Ectodermal cell (in vitro differentiated cells): Measurements from ENCODE around the gene MRPS27. TPM values are rescaled to one million over a fixed set of nuclear protein-coding genes. Genes with fewer than 3 reads are reported as not detected.
A peak's percentile ranks its signal among the peaks of the same experiment; 100 is the strongest.

Source experiments
- H3K27ac ChIP-seq: 2 replicates; pipeline ENCODE4 v1.7.0; 2013; ENCODE audit warnings: mild to moderate bottlenecking, low read depth, low read length; ENCODE audit not compliant: insufficient read depth, poor library complexity, severe bottlenecking
- H3K27me3 ChIP-seq: 2 replicates; pipeline ENCODE4 v1.7.0; 2013; ENCODE audit warnings: mild to moderate bottlenecking, low read length; ENCODE audit not compliant: insufficient read depth, control insufficient read depth, poor library complexity, severe bottlenecking
- H3K36me3 ChIP-seq: one replicate; pipeline ENCODE4 v1.7.0; 2013; ENCODE audit warnings: low read length; ENCODE audit not compliant: control insufficient read depth, insufficient read depth
- H3K4me1 ChIP-seq: one replicate; pipeline ENCODE4 v1.7.0; 2013; ENCODE audit warnings: low read length; ENCODE audit not compliant: control insufficient read depth, insufficient read depth
- H3K4me3 ChIP-seq: 2 replicates; pipeline ENCODE4 v1.7.0; 2013; ENCODE audit warnings: low read depth, low read length, control low read depth; ENCODE audit not compliant: insufficient read depth
- H3K9me3 ChIP-seq: 2 replicates; pipeline ENCODE4 v1.7.0; 2013; ENCODE audit warnings: mild to moderate bottlenecking, low read length, moderate library complexity; ENCODE audit not compliant: control insufficient read depth
- WGBS, 2 experiments: methylation state at CpG; one replicate each; pipeline ENCODE4 v1.1.7; 2013; ENCODE audit warnings: missing lambda C conversion rate in 2 of 2; 5-methylcytosine and 5-hydroxymethylcytosine counted together
- polyA plus RNA-seq, 4 experiments: library from polyadenylated mRNA; stranded (reverse); fragments of 50-300 nt; gene quantifications; one replicate each; pipeline ENCODE4 v1.2.3, GENCODE V29; 2013

Gene MRPS27
- 116 TPM for polyA plus RNA-seq (2013, experiment 1 of 4)
- 116 TPM for polyA plus RNA-seq (2013, experiment 2 of 4)
- polyA plus RNA-seq (2013, experiment 3 of 4): 85.1 TPM
- polyA plus RNA-seq (2013, experiment 4 of 4): 90.5 TPM

DNA sequence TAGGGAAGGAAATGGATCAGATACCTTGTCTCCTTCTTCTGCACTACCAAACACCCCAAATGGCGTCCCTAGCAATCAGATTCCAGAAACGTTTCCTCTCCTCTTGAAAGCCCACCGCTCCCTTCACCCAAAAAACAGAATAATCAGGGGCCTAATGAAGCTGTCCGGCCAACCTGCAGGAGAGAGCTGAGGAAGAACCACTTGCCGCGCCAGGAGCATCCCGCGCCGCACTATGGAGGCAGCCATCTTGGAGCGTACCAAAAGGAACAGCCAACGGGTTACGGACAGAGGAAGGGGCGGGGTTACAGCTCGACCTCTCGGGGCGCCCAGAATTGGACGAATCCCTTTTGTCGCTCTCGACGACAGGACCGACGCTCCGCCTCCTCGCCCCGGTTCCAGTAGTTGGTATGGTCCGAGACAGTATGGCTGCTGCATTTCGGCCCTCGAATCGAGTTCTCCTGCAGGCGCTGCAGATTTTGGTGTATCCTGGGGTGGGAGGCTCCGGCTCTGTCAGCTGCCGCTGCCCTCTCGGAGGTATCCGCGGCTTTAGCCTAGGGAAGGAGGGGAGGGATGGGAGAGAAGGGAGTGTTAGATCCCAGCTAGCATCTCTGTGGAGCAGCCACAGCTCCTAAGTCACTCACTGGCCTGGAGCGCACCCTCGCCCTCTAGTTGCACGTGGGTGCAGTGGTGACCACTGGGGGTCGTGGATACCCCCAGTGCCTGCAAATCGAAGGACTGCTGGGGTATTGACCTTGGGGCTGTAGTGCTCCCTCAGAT, at the start of gene MRPS27, which contains the start of gene PTCD2:
TSS of gene MRPS27 (minus strand) at position 265 of the 777 bp plus-strand sequence. CDS start at position 246, 19 bp downstream.
TSS of gene PTCD2 (plus strand) at position 398 of the 777 bp plus-strand sequence. CDS start at position 408, 10 bp downstream.
- peaks cover 6% of the 10 kb centered on the region for H3K36me3 ChIP-seq
- H3K27me3 ChIP-seq: no peaks in the 10 kb centered on the region
- H3K27ac ChIP-seq: peak within 1 kb of the TSS; percentile 90
- H3K9me3 ChIP-seq: no peaks in the 10 kb centered on the region
- H3K4me3 ChIP-seq: peak within 1 kb of the TSS; percentile 71
- 0% methylated on average over 40 of the region's 40 CpGs for WGBS, 2 experiments
- no peaks in the 10 kb centered on the region for H3K4me1 ChIP-seq

DNA sequence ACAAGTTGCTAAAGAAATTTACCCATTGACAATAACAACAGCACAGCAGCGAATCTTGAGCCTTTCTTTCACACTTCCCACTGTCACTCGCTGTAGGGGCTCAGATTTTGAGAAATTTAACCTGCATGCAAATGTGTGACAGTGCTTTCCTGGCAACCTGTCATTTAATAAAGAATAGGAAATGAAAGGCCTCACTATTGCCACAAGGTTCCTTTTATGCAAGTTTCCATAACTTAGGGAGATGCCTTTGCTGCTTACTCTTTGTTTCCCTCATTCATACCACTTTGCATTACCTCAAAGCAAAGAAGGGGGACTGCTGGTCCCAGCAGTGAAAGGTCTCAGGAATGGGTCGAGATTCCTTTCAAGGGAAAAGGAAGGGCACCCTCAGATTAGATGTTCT, 49.7 kb upstream of the MRPS27 start:
- Histone ChIP-seq H3K9me3 (no peaks in the 10 kb centered on the region), H3K27me3 (no peaks in the 10 kb centered on the region), H3K27ac (no peak overlapping the region), H3K4me3 (no peak overlapping the region), H3K4me1 (no peaks in the 10 kb centered on the region), H3K36me3 (no peaks in the 10 kb centered on the region)
- 65 to 69% methylated on average over 3 of the region's 3 CpGs for WGBS, 2 experiments

DNA sequence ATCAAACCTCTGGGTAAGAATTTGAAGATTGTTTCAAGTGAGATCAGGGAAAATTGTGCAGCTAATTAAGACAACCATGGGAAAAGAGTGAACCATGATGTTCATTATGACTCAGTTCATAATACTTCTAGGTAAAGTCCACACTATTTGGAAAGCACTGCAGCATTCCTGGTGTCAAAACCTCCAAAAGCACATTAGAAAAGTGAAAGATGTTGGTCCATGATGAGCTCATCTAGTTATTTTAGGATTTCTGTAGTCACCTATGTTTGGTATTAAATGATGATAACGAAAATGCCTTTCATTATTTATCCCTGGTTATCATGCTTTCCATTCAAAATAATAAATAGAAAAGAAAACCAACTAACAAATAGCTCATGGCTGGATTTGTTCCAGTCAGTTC, 49.3 kb upstream of the MRPS27 start:
- 82% methylated on average over 1 of the region's 1 CpG; no CpG with 5 or more reads in 1 of the 2 experiments for WGBS, 2 experiments
- Histone ChIP-seq H3K27me3 (no peaks in the 10 kb centered on the region), H3K4me1 (no peaks in the 10 kb centered on the region)

DNA sequence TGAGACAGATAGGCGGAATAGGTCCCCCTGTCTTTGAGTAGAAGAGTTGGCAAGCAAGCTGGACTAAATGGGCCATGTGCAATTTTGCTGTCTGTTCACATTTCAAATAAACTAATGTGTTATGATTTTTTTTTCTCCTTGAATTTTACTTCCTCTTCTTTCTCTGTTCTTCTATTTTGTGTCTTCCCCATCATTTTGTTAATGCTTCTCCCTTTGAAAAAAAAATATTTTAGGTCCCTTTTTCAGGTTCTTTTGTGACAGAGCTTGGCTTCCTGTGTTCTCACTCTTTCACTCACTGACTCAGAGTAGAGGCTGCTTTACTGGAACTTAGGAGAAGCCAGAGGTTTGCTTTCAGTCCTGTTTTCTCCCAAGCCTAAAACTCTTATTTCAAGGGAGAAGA, 48.2 kb upstream of the MRPS27 start:
- H3K4me1 ChIP-seq: no peaks in the 10 kb centered on the region
- no peaks in the 10 kb centered on the region for H3K27me3 ChIP-seq
- no peak overlapping the region for H3K27ac ChIP-seq
- H3K36me3 ChIP-seq: no peaks in the 10 kb centered on the region
- no peak overlapping the region for H3K4me3 ChIP-seq
- 91 to 100% methylated on average over 1 of the region's 1 CpG for WGBS, 2 experiments
- H3K9me3 ChIP-seq: no peaks in the 10 kb centered on the region

More for the DNA sequence above, 49.3 kb upstream of the MRPS27 start:
- no peaks in the 10 kb centered on the region for H3K36me3 ChIP-seq
- no peak overlapping the region for H3K27ac ChIP-seq
- no peaks in the 10 kb centered on the region for H3K9me3 ChIP-seq
- H3K4me3 ChIP-seq: no peak overlapping the region

DNA sequence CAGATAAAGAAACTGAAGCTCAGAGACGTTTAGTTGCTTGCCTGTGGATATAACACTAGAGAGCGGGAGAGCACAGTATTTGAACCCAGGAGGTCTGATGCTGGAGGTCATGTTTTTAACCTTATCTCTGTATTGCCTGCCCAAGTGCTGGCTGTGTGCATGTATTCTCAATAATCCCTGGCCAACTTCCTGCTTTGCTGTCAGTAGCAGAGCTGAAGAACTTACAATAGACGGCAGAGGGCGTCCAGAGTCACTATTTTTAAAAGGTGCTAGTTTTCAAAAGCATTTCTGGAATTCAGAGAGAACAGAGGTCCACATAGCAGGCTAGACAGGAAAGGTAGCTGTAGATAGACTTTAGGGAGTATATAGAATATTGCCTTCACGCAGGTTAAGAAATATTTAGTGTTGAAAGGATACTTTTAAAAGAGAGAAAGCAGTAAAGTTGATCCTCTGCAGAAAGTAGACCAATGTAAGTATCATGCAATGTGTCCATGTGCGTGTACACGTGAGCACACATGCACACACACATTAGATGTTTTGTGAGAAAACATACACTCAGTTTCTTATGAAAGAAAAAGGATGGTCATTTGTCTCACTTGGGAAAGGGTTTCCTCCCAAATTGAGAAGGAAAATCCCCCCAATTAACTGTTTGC, 46.4 kb upstream of the MRPS27 start:
- Histone ChIP-seq H3K27me3 (no peaks in the 10 kb centered on the region), H3K36me3 (peaks cover 11% of the 10 kb centered on the region), H3K9me3 (no peaks in the 10 kb centered on the region), H3K4me1 (no peaks in the 10 kb centered on the region), H3K27ac (no peak overlapping the region), H3K4me3 (no peak overlapping the region)
- 61 to 68% methylated on average over 5 to 7 of the region's 7 CpGs for WGBS, 2 experiments

DNA sequence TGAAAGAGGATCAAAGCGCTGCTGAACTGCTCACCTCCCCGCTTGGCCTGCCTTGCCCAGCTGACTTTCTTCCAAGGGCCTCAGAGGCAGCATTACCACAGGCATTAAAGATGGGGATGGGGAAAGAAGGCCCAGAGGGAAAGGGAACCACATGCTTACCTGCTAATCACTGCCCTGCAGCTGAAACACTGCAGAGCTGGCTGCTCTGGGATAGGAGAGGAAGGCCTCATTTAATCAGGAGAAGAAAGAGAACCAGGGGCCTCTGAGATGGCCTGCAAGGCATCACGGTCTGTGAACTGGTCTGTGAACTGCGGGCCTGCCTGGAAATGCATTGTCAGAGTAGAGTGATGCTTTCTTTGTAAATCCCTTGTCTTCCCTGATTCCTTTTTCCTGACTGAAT, 44.9 kb upstream of the MRPS27 start:
- H3K4me3 ChIP-seq: no peak overlapping the region
- H3K9me3 ChIP-seq: no peaks in the 10 kb centered on the region
- no peaks in the 10 kb centered on the region for H3K4me1 ChIP-seq
- H3K27ac ChIP-seq: peak overlapping the region; percentile 41
- WGBS, 2 experiments: 81 to 97% methylated on average over 4 of the region's 4 CpGs
- no peaks in the 10 kb centered on the region for H3K27me3 ChIP-seq
- H3K36me3 ChIP-seq: peaks cover 21% of the 10 kb centered on the region

DNA sequence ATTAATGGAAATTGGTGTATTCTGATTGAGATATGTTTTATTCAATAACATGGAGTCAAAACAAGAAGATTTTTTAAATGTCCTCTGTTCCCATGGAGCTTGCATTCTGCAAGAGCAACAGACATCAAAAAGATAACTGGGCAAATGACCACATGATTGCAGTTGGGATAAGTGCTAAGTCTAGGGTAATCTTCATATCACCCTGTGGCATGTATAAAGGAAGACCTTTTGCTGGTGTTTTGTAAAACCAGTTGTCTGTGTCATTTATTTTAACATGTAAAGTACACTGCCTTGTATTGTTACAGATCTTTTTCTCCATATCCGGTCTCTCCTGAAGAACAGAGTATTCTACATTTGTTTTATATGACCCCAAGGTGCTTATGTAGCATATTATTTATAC, 44.1 kb upstream of the MRPS27 start:
- no peaks in the 10 kb centered on the region for H3K27me3 ChIP-seq
- H3K9me3 ChIP-seq: no peaks in the 10 kb centered on the region
- peaks cover 21% of the 10 kb centered on the region for H3K36me3 ChIP-seq
- H3K27ac ChIP-seq: no peak overlapping the region
- H3K4me3 ChIP-seq: no peak overlapping the region
- no CpG with 5 or more reads among the region's 1 CpG for WGBS, 2 experiments
- H3K4me1 ChIP-seq: no peaks in the 10 kb centered on the region

DNA sequence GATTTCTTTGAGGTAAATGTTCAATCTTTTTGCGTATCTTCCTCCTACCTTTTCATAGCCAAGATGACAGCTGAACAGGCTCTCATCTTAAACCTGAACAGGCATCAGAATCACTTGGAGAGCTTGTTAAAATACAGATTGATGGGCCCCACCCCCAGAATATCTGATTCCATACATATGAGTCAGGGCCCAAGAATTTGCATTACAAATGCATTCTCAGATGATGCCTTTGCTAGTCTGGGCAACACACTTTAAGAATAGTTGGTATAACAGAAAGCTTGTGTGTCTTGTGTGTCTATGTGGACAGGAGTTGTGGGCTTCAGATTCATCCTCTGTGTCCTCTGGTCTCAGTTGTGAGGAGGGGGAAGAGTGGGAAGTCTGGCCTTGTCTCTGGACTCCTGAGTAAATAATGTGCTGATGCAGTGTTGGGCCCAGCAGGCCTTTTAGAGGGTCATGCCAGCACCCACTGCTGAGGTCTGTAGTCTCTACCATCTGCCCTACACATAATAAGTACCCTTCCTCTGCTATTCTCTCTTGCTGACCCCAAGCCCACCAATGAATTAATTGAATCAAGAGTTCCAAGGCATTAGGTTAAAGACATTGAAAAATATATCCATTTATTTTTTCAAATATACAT, 43.2 kb upstream of the MRPS27 start:
- Histone ChIP-seq H3K4me1 (no peaks in the 10 kb centered on the region), H3K9me3 (no peaks in the 10 kb centered on the region), H3K27ac (no peak overlapping the region), H3K4me3 (no peak overlapping the region), H3K36me3 (peaks cover 21% of the 10 kb centered on the region), H3K27me3 (no peaks in the 10 kb centered on the region)
- WGBS, 2 experiments: 83 to 95% methylated on average over 1 of the region's 1 CpG

DNA sequence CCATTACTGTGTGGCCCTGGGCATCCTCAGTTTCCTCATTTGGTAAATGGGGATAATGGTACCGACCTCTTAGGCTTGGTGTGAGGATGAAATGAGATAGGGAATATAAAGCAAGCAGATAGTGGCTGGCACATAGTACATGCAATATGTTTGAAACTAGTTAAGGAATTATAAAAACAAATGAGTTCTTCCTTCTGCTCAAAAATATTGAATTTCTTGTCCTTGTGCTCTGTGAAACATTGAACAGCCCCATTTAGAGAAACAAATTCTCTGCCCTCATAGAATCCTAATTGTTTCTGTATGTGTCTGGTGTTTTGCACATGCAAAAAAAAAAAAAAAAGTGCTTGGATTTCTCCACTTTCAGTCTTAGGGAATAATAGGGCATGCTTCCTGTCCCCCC, 39.8 kb upstream of the MRPS27 start:
- WGBS, 2 experiments: 95 to 98% methylated on average over 1 of the region's 1 CpG
- H3K27ac ChIP-seq: no peak overlapping the region
- peaks cover 21% of the 10 kb centered on the region for H3K36me3 ChIP-seq
- no peaks in the 10 kb centered on the region for H3K27me3 ChIP-seq
- H3K4me3 ChIP-seq: no peak overlapping the region
- H3K9me3 ChIP-seq: no peaks in the 10 kb centered on the region
- H3K4me1 ChIP-seq: no peaks in the 10 kb centered on the region

DNA sequence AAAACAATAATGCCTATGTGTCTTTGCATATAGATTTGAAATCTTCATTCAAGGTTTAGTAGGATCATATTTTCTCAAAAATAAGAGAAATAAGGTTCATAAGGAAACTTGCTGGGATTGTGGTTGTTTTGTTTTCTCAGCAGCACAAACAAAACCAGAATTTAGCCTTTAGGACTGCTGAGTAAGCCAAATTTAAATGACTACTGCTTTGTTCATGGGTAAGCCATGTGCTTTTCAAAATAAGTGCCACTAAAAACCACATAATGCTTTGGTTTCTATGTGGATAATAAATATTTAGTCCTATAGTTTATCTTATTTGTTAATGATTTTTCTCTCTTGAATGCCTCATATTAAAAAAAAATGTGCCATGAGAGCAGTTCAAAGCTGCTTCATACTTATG, 38.9 kb upstream of the MRPS27 start:
- Histone ChIP-seq H3K27me3 (no peaks in the 10 kb centered on the region), H3K27ac (no peak overlapping the region), H3K36me3 (peaks cover 21% of the 10 kb centered on the region), H3K4me3 (no peak overlapping the region), H3K9me3 (no peaks in the 10 kb centered on the region), H3K4me1 (no peaks in the 10 kb centered on the region)
